IMR-90 (cell line): Measurements from ENCODE around the gene IGF1R. TPM values are rescaled to one million over a fixed set of nuclear protein-coding genes. Genes with fewer than 3 reads are reported as not detected.
A peak's percentile ranks its signal among the peaks of the same experiment; 100 is the strongest.

ENCODE experiments used
- ATAC-seq: fragments of 200-7000 bp; cut with Tn5 transposase; 2 replicates; pipeline ENCODE4 v1.9.1; 2020; ENCODE audit warnings: low read depth, mild to moderate bottlenecking, moderate library complexity
- BruUV-seq: library from RNA; stranded (reverse); fragments of 400-500 nt; replicated peaks from 2 replicates; lab custom pipeline; 2021; lab: Mats Ljungman, UMichigan
- CTCF ChIA-PET: fragments of 300-600 bp; formaldehyde crosslinking; extraction: SDS; loops from one replicate; lab custom pipeline; 2021; ENCODE audit warnings: antibody characterized with exemption; lab: Yijun Ruan, JAX
- POLR2A ChIA-PET: fragments of 300-600 bp; sonication (Branson Sonifier 250); formaldehyde crosslinking; loops from one replicate; lab custom pipeline; 2022; ENCODE audit warnings: antibody characterized with exemption; ENCODE audit not compliant: unreplicated experiment; lab: Charles Lee
- DNase-seq: peaks from one replicate; pipeline ENCODE4 v3.0.0; 2013
- H2AFZ ChIP-seq: replicated peaks from 2 replicates; pipeline ENCODE3; 2013; ENCODE audit warnings: low read length, mild to moderate bottlenecking; ENCODE audit not compliant: poor library complexity
- H2AK5ac ChIP-seq: 2 replicates; pipeline ENCODE4 v1.6.1; 2013; ENCODE audit warnings: low read depth, low read length, inconsistent platforms
- H2AK9ac ChIP-seq: replicated peaks from 2 replicates; pipeline ENCODE3; 2013; ENCODE audit warnings: mild to moderate bottlenecking, low read depth, low read length, moderate library complexity; ENCODE audit not compliant: poor library complexity
- H2BK120ac ChIP-seq: 2 replicates; pipeline ENCODE4 v1.6.1; 2013; ENCODE audit warnings: low read depth, low read length, inconsistent platforms
- H2BK15ac ChIP-seq: 3 replicates; pipeline ENCODE4 v1.6.1; 2013; ENCODE audit warnings: low read depth, low read length, inconsistent platforms
- H2BK20ac ChIP-seq: 2 replicates; pipeline ENCODE4 v1.6.1; 2013; ENCODE audit warnings: low read depth, mild to moderate bottlenecking, inconsistent platforms, low read length, moderate library complexity
- H2BK5ac ChIP-seq: 2 replicates; pipeline ENCODE4 v1.6.1; 2013; ENCODE audit warnings: mild to moderate bottlenecking, low read depth, low read length, inconsistent platforms; ENCODE audit not compliant: poor library complexity, severe bottlenecking
- H3K14ac ChIP-seq: replicated peaks from 2 replicates; pipeline ENCODE4 v1.6.1; 2013; ENCODE audit warnings: low read depth, low read length, inconsistent platforms
- H3K18ac ChIP-seq: 2 replicates; pipeline ENCODE4 v1.6.1; 2013; ENCODE audit warnings: low read depth, low read length, control low read depth
- H3K23ac ChIP-seq: 2 replicates; pipeline ENCODE4 v1.6.1; 2013; ENCODE audit warnings: low read depth, low read length, inconsistent platforms
- H3K27ac ChIP-seq: 2 replicates; pipeline ENCODE4 v1.5.1; 2013; ENCODE audit warnings: mild to moderate bottlenecking, control low read depth, low read length; ENCODE audit not compliant: insufficient read depth
- H3K27me3 ChIP-seq: 2 replicates; pipeline ENCODE4 v1.6.1; 2013; ENCODE audit warnings: low read length; ENCODE audit not compliant: control insufficient read depth, insufficient read depth
- H3K36me3 ChIP-seq: 2 replicates; pipeline ENCODE4 v1.6.1; 2013; ENCODE audit warnings: low read length, mixed read lengths; ENCODE audit not compliant: control insufficient read depth, insufficient read depth
- H3K4ac ChIP-seq: 2 replicates; pipeline ENCODE4 v1.6.1; 2013; ENCODE audit warnings: low read depth, low read length, inconsistent platforms
- H3K4me1 ChIP-seq: 2 replicates; pipeline ENCODE4 v1.6.1; 2013; ENCODE audit warnings: low read length, mixed read lengths; ENCODE audit not compliant: control insufficient read depth, insufficient read depth
- H3K4me2 ChIP-seq: 2 replicates; pipeline ENCODE4 v1.6.1; 2013; ENCODE audit warnings: low read depth, mild to moderate bottlenecking, control low read depth, low read length, moderate library complexity
- H3K4me3 ChIP-seq: 2 replicates; pipeline ENCODE4 v1.5.1; 2013; ENCODE audit warnings: low read depth, mild to moderate bottlenecking, control low read depth, low read length, moderate library complexity; ENCODE audit not compliant: insufficient read depth
- H3K56ac ChIP-seq: 2 replicates; pipeline ENCODE4 v1.6.1; 2013; ENCODE audit warnings: low read length, inconsistent platforms; ENCODE audit not compliant: insufficient read depth; ENCODE audit errors: extremely low read depth
- H3K79me1 ChIP-seq, 2 experiments: 2 replicates each; pipeline ENCODE4 v1.6.1; 2013; ENCODE audit warnings: low read length in 2 of 2, inconsistent platforms in 1 of 2, low read depth in 1 of 2
- H3K9ac ChIP-seq: 2 replicates; pipeline ENCODE4 v1.6.1; 2013; ENCODE audit warnings: low read depth, low read length, control low read depth
- H3K9me1 ChIP-seq: 2 replicates; pipeline ENCODE4 v1.6.1; 2013; ENCODE audit warnings: low read length, inconsistent platforms; ENCODE audit not compliant: insufficient read depth
- H3K9me3 ChIP-seq: 2 replicates; pipeline ENCODE4 v1.6.1; 2013; ENCODE audit warnings: low read length; ENCODE audit not compliant: control insufficient read depth, insufficient read depth
- H4K20me1 ChIP-seq: 2 replicates; pipeline ENCODE4 v1.6.1; 2013; ENCODE audit warnings: low read length, inconsistent platforms; ENCODE audit not compliant: insufficient read depth
- H4K5ac ChIP-seq: 2 replicates; pipeline ENCODE4 v1.6.1; 2013; ENCODE audit warnings: mild to moderate bottlenecking, low read depth, low read length, control low read depth
- H4K8ac ChIP-seq, 2 experiments: 2 replicates each; pipeline ENCODE4 v1.6.1; 2013; ENCODE audit warnings: low read depth in 2 of 2, low read length in 2 of 2, control low read depth in 1 of 2, inconsistent platforms in 1 of 2
- H4K91ac ChIP-seq: 2 replicates; pipeline ENCODE4 v1.6.1; 2013; ENCODE audit warnings: low read depth, low read length, inconsistent platforms; ENCODE audit not compliant: insufficient read depth
- BHLHE40 ChIP-seq: fragments of 150-350 bp; IDR thresholded peaks from 2 replicates; pipeline ENCODE4 v1.6.1; 2016; ENCODE audit warnings: mild to moderate bottlenecking, low read depth, low read length
- CEBPB ChIP-seq: IDR thresholded peaks from 2 replicates; pipeline ENCODE4 v1.6.1; 2012; ENCODE audit warnings: low read depth, low read length, improper control_type of control experiment
- CHD1 ChIP-seq: IDR thresholded peaks from 2 replicates; pipeline ENCODE4 v1.6.1; 2012; ENCODE audit warnings: low read depth, low read length, improper control_type of control experiment
- FOS ChIP-seq: fragments of 150-350 bp; IDR thresholded peaks from 2 replicates; pipeline ENCODE4 v1.6.1; 2016; ENCODE audit warnings: low read depth, low read length
- MAZ ChIP-seq: IDR thresholded peaks from 2 replicates; pipeline ENCODE4 v1.6.1; 2012; ENCODE audit warnings: low read depth, mild to moderate bottlenecking, low read length, improper control_type of control experiment, moderate library complexity, borderline replicate concordance
- RAD21 ChIP-seq: IDR thresholded peaks from 2 replicates; pipeline ENCODE4 v1.6.1; 2012; ENCODE audit warnings: low read length, improper control_type of control experiment
- RCOR1 ChIP-seq: IDR thresholded peaks from 2 replicates; pipeline ENCODE4 v1.6.1; 2012; ENCODE audit warnings: mild to moderate bottlenecking, low read length, improper control_type of control experiment; ENCODE audit not compliant: insufficient replicate concordance
- RFX5 ChIP-seq: IDR thresholded peaks from 2 replicates; pipeline ENCODE4 v1.8.0; 2012; ENCODE audit warnings: low read depth, mild to moderate bottlenecking, low read length, moderate library complexity
- SMC3 ChIP-seq: fragments of 150-350 bp; IDR thresholded peaks from 2 replicates; pipeline ENCODE4 v1.6.1; 2016; ENCODE audit warnings: low read depth, mild to moderate bottlenecking, antibody characterized with exemption, low read length, moderate library complexity
- WGBS, 2 experiments: methylation state at CpG; one replicate each; pipeline versions ENCODE4 v1.1.5 to v1.1.7; 2013; ENCODE audit warnings: missing lambda C conversion rate in 2 of 2; ENCODE audit not compliant: insufficient read length in 1 of 2; ENCODE audit errors: extremely low coverage in 2 of 2; 5-methylcytosine and 5-hydroxymethylcytosine counted together
- dilution Hi-C: fragments of 300-500 bp; cut with HindIII; formaldehyde crosslinking; loops from one replicate; pipeline ENCODE4 v1.14.3; 2018; ENCODE audit warnings: low sequenced_read_pairs; ENCODE audit not compliant: unreplicated experiment
- in situ Hi-C: fragments of 300-500 bp; cut with MboI; formaldehyde crosslinking; loops from 3 replicates; pipeline ENCODE4 v1.14.3; 2019; ENCODE audit warnings: low sequenced_read_pairs, inconsistent platforms, mixed read lengths
- intact Hi-C: fragments of 100-400 bp; cut with micrococcal nuclease; formaldehyde crosslinking; loops from 2 replicates; pipeline ENCODE4 v1.10.0; 2022
- polyA plus RNA-seq, 3 experiments: library from polyadenylated mRNA; depleted of rRNA; stranded (reverse); fragments of >200 nt; gene quantifications; 2 replicates each; pipeline ENCODE4 v1.2.3, GENCODE V29; 2012; ENCODE audit warnings: low replicate concordance in 1 of 3
- total RNA-seq: library from RNA; depleted of rRNA; stranded (reverse); fragments of >200 nt; gene quantifications from 2 replicates; pipeline ENCODE4 v1.2.3, GENCODE V29; 2012
- TF ChIP-seq, protein P1 (sequence below): conservative IDR thresholded peaks from 2 replicates; pipeline ENCODE4 v1.5.1; 2012; ENCODE audit warnings: mild to moderate bottlenecking, low read depth, low read length, improper control_type of control experiment

Gene IGF1R
- total and polyA plus RNA-seq, 2 of the 4 experiments (the other 2 are of a cell fraction) = 24.0 to 24.9 TPM

DNA sequence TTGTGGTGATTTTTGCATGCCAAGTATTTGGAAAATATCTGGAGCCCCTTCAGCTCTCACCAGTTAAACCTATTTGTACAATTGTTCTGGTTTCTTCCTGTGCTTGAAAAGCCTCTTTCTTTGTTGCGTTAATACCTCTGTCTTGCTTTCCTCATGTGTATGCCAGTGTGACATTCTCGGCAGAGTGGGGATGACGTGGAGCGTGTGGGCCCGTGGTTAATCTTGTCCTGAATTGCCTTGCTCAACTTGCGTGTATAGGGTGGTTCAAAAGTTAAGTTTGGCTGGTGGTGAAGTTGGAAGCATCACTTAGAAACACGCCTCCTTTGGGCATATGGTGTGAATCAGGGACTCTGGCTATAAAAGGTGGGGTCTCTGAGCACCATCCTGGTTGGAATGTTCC is 67.1 kb downstream of the IGF1R start:
- Histone ChIP-seq H2BK20ac (no peak overlapping the region), H3K56ac (no peak overlapping the region), H3K4me1 (peaks cover 30% of the 10 kb centered on the region), H3K79me1 (peaks cover 26 to 91% of the 10 kb centered on the region in 2 experiments), H3K36me3 (peaks cover 13% of the 10 kb centered on the region), H3K18ac (no peak overlapping the region), H3K4me3 (no peak overlapping the region), H2AK5ac (no peak overlapping the region), H3K9ac (no peak overlapping the region), H3K9me3 (peaks cover 10% of the 10 kb centered on the region), H2BK15ac (no peak overlapping the region), H2BK120ac (no peak overlapping the region), H3K27ac (no peak overlapping the region), H3K27me3 (no peaks in the 10 kb centered on the region), H2BK5ac (no peak overlapping the region), H2AFZ (no peak overlapping the region), H3K4ac (no peak overlapping the region), H4K8ac (no peak overlapping the region), H4K5ac (no peak overlapping the region), H4K91ac (no peak overlapping the region), H3K9me1 (peaks cover 52% of the 10 kb centered on the region), H2AK9ac (no peak overlapping the region), H3K23ac (peak overlapping the region; percentile 7; the same call in 1 of the 2 replicates), H3K4me2 (no peak overlapping the region), H4K20me1 (peaks cover 98% of the 10 kb centered on the region), H3K14ac (no peak overlapping the region)
- intact Hi-C loops (no loop called here), in situ Hi-C loops (no loop called here), dilution Hi-C loops (no loop called here)
- no TSS peak for BruUV-seq
- TF ChIP-seq SMC3 = no peak
- no peak for TF ChIP-seq BHLHE40
- no peak for TF ChIP-seq RCOR1
- TF ChIP-seq RFX5 = no peak
- no peak for TF ChIP-seq CEBPB
- TF ChIP-seq RAD21 = no peak
- TF ChIP-seq FOS = no peak
- TF ChIP-seq CHD1 = no peak
- TF ChIP-seq, protein P1, sequence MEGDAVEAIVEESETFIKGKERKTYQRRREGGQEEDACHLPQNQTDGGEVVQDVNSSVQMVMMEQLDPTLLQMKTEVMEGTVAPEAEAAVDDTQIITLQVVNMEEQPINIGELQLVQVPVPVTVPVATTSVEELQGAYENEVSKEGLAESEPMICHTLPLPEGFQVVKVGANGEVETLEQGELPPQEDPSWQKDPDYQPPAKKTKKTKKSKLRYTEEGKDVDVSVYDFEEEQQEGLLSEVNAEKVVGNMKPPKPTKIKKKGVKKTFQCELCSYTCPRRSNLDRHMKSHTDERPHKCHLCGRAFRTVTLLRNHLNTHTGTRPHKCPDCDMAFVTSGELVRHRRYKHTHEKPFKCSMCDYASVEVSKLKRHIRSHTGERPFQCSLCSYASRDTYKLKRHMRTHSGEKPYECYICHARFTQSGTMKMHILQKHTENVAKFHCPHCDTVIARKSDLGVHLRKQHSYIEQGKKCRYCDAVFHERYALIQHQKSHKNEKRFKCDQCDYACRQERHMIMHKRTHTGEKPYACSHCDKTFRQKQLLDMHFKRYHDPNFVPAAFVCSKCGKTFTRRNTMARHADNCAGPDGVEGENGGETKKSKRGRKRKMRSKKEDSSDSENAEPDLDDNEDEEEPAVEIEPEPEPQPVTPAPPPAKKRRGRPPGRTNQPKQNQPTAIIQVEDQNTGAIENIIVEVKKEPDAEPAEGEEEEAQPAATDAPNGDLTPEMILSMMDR = no peak
- TF ChIP-seq MAZ = no peak
- WGBS, 2 experiments = 100% methylated on average over 2 of the region's 7 CpGs; no CpG with 5 or more reads in 1 of the 2 experiments
- ATAC-seq (no peak), DNase-seq (no peak)
- POLR2A ChIA-PET = no interaction called here
- CTCF ChIA-PET = interaction anchor here (1.2 kb wide), 1 partner anchor 56 kb away, joined by 4 read pairs; no protein-coding TSS in a partner anchor
